Memory B cell (primary cell): Measurements from ENCODE around the gene IFNLR1.

Source experiments
- ATAC-seq: fragments of 150-1000 bp; cut with Tn5 transposase; 2 replicates; pipeline ENCODE4 v1.10.0; 2021; ENCODE audit warnings: low read depth, mild to moderate bottlenecking, moderate library complexity
- DNase-seq, 2 donors: peaks; one replicate each; pipeline ENCODE4 v3.0.0; 2022; ENCODE audit warnings: low spot score in 2 of 2
- H3K27ac Mint-ChIP-seq: one replicate; pipeline ENCODE4 v1.8.0; 2022; ENCODE audit warnings: mild to moderate bottlenecking, moderate library complexity, mixed read lengths
- H3K27me3 Mint-ChIP-seq: one replicate; pipeline ENCODE4 v1.8.0; 2022; ENCODE audit warnings: mixed read lengths
- H3K36me3 Mint-ChIP-seq: one replicate; pipeline ENCODE4 v1.8.0; 2022; ENCODE audit warnings: mild to moderate bottlenecking, mixed read lengths
- H3K4me1 Mint-ChIP-seq: one replicate; pipeline ENCODE4 v1.8.0; 2022; ENCODE audit warnings: mixed read lengths
- H3K4me3 Mint-ChIP-seq: one replicate; pipeline ENCODE4 v1.8.0; 2022; ENCODE audit warnings: mild to moderate bottlenecking, moderate library complexity, mixed read lengths
- H3K9me3 Mint-ChIP-seq: one replicate; pipeline ENCODE4 v1.8.0; 2022; ENCODE audit warnings: mixed read lengths

Gene IFNLR1

GRCh38 chr1:24123611-24124010 is 63.5 kb downstream of the IFNLR1 start:
- H3K36me3 Mint-ChIP-seq = no peaks in the 10 kb centered on the region

GRCh38 chr1:24122776-24123175 is 64.3 kb downstream of the IFNLR1 start:
- ATAC-seq = no peak
- H3K4me1 Mint-ChIP-seq = no peaks in the 10 kb centered on the region
- H3K9me3 Mint-ChIP-seq = no peaks in the 10 kb centered on the region
- no peak overlapping the region for H3K4me3 Mint-ChIP-seq
- no peaks in the 10 kb centered on the region for H3K36me3 Mint-ChIP-seq
- no peak for DNase-seq
- peaks cover 5% of the 10 kb centered on the region for H3K27me3 Mint-ChIP-seq
- no peak overlapping the region for H3K27ac Mint-ChIP-seq

More at GRCh38 chr1:24123611-24124010, 63.5 kb downstream of the IFNLR1 start:
- H3K4me3 Mint-ChIP-seq = no peak overlapping the region
- H3K4me1 Mint-ChIP-seq = no peaks in the 10 kb centered on the region
- no peaks in the 10 kb centered on the region for H3K9me3 Mint-ChIP-seq
- no peak for ATAC-seq
- H3K27ac Mint-ChIP-seq = no peak overlapping the region
- no peak for DNase-seq
- H3K27me3 Mint-ChIP-seq = peaks cover 2% of the 10 kb centered on the region

- Mint-ChIP-seq H3K27ac (no peak overlapping the region), H3K4me1 (no peaks in the 10 kb centered on the region), H3K4me3 (no peak overlapping the region), H3K36me3 (no peaks in the 10 kb centered on the region), H3K9me3 (no peaks in the 10 kb centered on the region), H3K27me3 (peaks cover 12% of the 10 kb centered on the region)
- DNase-seq (no peak), ATAC-seq (no peak)
These were observed 65.7 kb downstream of the IFNLR1 start for GRCh38 chr1:24121406-24121805.

GRCh38 chr1:24120965-24121364 is 66.1 kb downstream of the IFNLR1 start:
- ATAC-seq (no peak), DNase-seq (no peak)
- H3K4me1 Mint-ChIP-seq = no peaks in the 10 kb centered on the region
- H3K4me3 Mint-ChIP-seq = no peak overlapping the region
- no peaks in the 10 kb centered on the region for H3K9me3 Mint-ChIP-seq
- no peaks in the 10 kb centered on the region for H3K36me3 Mint-ChIP-seq
- no peak overlapping the region for H3K27ac Mint-ChIP-seq
- peaks cover 14% of the 10 kb centered on the region for H3K27me3 Mint-ChIP-seq

GRCh38 chr1:24119859-24120756 is 67.0 kb downstream of the IFNLR1 start:
- no peaks in the 10 kb centered on the region for H3K9me3 Mint-ChIP-seq
- no peaks in the 10 kb centered on the region for H3K36me3 Mint-ChIP-seq
- H3K27ac Mint-ChIP-seq = no peak overlapping the region

GRCh38 chr1:24119489-24119858 is 67.6 kb downstream of the IFNLR1 start:
- no peak for DNase-seq
- H3K4me1 Mint-ChIP-seq = no peaks in the 10 kb centered on the region
- H3K27ac Mint-ChIP-seq = no peak overlapping the region
- no peak overlapping the region for H3K4me3 Mint-ChIP-seq
- H3K9me3 Mint-ChIP-seq = no peaks in the 10 kb centered on the region
- peaks cover 14% of the 10 kb centered on the region for H3K27me3 Mint-ChIP-seq
- no peaks in the 10 kb centered on the region for H3K36me3 Mint-ChIP-seq
- no peak for ATAC-seq

More at GRCh38 chr1:24119859-24120756, 67.0 kb downstream of the IFNLR1 start:
- ATAC-seq (no peak), DNase-seq (no peak)
- Mint-ChIP-seq H3K4me3 (no peak overlapping the region), H3K27me3 (peaks cover 14% of the 10 kb centered on the region), H3K4me1 (no peaks in the 10 kb centered on the region)

- no peak for ATAC-seq
- no peaks in the 10 kb centered on the region for H3K36me3 Mint-ChIP-seq
- no peaks in the 10 kb centered on the region for H3K9me3 Mint-ChIP-seq
- DNase-seq = no peak
- peaks cover 18% of the 10 kb centered on the region for H3K27me3 Mint-ChIP-seq
- H3K4me3 Mint-ChIP-seq = no peak overlapping the region
- peaks cover 3% of the 10 kb centered on the region for H3K4me1 Mint-ChIP-seq
- H3K27ac Mint-ChIP-seq = no peak overlapping the region
These were observed 68.5 kb downstream of the IFNLR1 start for GRCh38 chr1:24118410-24119242.

- Mint-ChIP-seq H3K4me1 (peaks cover 9% of the 10 kb centered on the region), H3K27ac (no peak overlapping the region), H3K36me3 (no peaks in the 10 kb centered on the region), H3K27me3 (peaks cover 22% of the 10 kb centered on the region), H3K9me3 (no peaks in the 10 kb centered on the region), H3K4me3 (no peak overlapping the region)
- DNase-seq (no peak), ATAC-seq (no peak)
These were observed 69.2 kb downstream of the IFNLR1 start for GRCh38 chr1:24117722-24118409.

- no peaks in the 10 kb centered on the region for H3K9me3 Mint-ChIP-seq
- no peak for ATAC-seq
- H3K4me1 Mint-ChIP-seq = peaks cover 14% of the 10 kb centered on the region
- H3K27ac Mint-ChIP-seq = no peak overlapping the region
- DNase-seq = no peak
- H3K27me3 Mint-ChIP-seq = peaks cover 22% of the 10 kb centered on the region
- H3K36me3 Mint-ChIP-seq = no peaks in the 10 kb centered on the region
- no peak overlapping the region for H3K4me3 Mint-ChIP-seq
These were observed 70.0 kb downstream of the IFNLR1 start for GRCh38 chr1:24117132-24117531.

- DNase-seq = no peak
- H3K9me3 Mint-ChIP-seq = no peaks in the 10 kb centered on the region
- peaks cover 22% of the 10 kb centered on the region for H3K27me3 Mint-ChIP-seq
- H3K4me1 Mint-ChIP-seq = peaks cover 14% of the 10 kb centered on the region
- H3K36me3 Mint-ChIP-seq = no peaks in the 10 kb centered on the region
- H3K27ac Mint-ChIP-seq = no peak overlapping the region
- ATAC-seq = no peak
- H3K4me3 Mint-ChIP-seq = no peak overlapping the region
These were observed 72.3 kb downstream of the IFNLR1 start for GRCh38 chr1:24114753-24115152.

GRCh38 chr1:24113641-24114033 is 73.5 kb downstream of the IFNLR1 start:
- no peak for ATAC-seq
- Mint-ChIP-seq H3K9me3 (no peaks in the 10 kb centered on the region), H3K27ac (no peak overlapping the region), H3K4me1 (peaks cover 14% of the 10 kb centered on the region), H3K36me3 (no peaks in the 10 kb centered on the region), H3K27me3 (peaks cover 22% of the 10 kb centered on the region), H3K4me3 (no peak overlapping the region)
- DNase-seq = no peak

GRCh38 chr1:24111996-24112779 is 74.9 kb downstream of the IFNLR1 start, which contains the start of gene MYOM3:
MYOM3 (minus strand) TSS chr1:24112135; CDS start chr1:24108636, 3,499 bp downstream.
- Mint-ChIP-seq H3K27ac (no peak within 1 kb of the TSS), H3K9me3 (no peaks in the 10 kb centered on the region), H3K36me3 (no peaks in the 10 kb centered on the region), H3K4me3 (peak within 1 kb of the TSS; percentile 21), H3K27me3 (peaks cover 13% of the 10 kb centered on the region), H3K4me1 (peaks cover 14% of the 10 kb centered on the region)
- ATAC-seq (peak; percentile 99), DNase-seq (peak; percentile 26 to 37)

- Mint-ChIP-seq H3K4me3 (no peak overlapping the region), H3K27me3 (peaks cover 11% of the 10 kb centered on the region), H3K4me1 (peaks cover 14% of the 10 kb centered on the region), H3K27ac (no peak overlapping the region), H3K36me3 (no peaks in the 10 kb centered on the region), H3K9me3 (no peaks in the 10 kb centered on the region)
- ATAC-seq (no peak), DNase-seq (no peak)
These were observed 75.7 kb downstream of the IFNLR1 start for GRCh38 chr1:24111262-24111995.
